Renal cortex interstitium (tissue), 11 donors: ENCODE measurements around the gene ZNF407. TPM values are rescaled to one million over a fixed set of nuclear protein-coding genes. Genes with fewer than 3 reads are reported as not detected.
A peak's percentile ranks its signal among the peaks of the same experiment; 100 is the strongest.

Experiments used
- DNase-seq, 11 donors: peaks; one replicate each; pipeline ENCODE4 v3.0.0-alpha.2; 2013; ENCODE audit warnings: low read depth in 9 of 11, low spot score in 4 of 11; ENCODE audit errors: extremely low read depth in 1 of 11
- polyA plus RNA-seq, 3 donors: library from polyadenylated mRNA; unstranded; fragments of 120-200 nt; gene quantifications; one replicate each; pipeline ENCODE4 v1.2.1, GENCODE V29; 2013; ENCODE audit not compliant: insufficient read length in 3 of 3

Gene ZNF407
- polyA plus RNA-seq, 3 donors = 10.0 to 10.1 (median 10.1) TPM

DNA sequence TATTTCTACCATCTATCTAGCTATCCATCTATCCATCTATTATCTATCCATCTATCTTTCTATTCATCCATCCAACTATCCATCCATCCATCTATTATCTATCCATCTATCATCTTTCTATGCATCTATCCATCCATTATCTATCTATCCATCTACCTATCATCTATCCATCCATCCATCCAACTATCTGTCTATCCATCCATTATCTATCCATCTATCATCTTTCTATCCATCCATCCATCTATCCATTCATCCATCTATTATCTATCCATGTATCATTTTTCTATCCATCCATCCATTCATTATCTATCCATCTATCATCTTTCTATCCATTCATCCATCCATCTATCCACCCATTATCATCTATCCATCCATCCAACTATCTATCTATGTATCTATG, 24.6 kb upstream of the ZNF407 start:
- no peak for DNase-seq

DNA sequence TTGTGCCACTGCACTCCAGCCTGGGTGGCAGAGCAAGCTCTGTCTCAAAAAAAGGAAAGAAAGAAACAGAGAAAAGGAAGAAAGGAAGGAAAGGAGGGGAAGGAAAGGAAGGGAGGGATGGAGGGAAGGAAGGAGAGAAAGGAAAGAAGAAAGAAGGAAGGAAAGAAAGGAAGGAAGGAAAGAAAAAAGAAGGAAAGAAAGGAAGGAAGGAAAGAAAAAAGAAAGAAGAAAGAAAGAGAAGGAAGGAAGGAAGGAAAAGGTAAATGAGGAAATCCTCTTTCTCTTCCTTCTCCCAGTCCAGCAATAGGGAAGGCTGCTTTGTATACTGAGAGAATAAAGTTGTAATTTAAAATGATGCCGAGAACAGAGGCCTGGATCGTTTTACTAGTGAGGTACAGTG, 22.8 kb upstream of the ZNF407 start:
- no peak for DNase-seq

DNA sequence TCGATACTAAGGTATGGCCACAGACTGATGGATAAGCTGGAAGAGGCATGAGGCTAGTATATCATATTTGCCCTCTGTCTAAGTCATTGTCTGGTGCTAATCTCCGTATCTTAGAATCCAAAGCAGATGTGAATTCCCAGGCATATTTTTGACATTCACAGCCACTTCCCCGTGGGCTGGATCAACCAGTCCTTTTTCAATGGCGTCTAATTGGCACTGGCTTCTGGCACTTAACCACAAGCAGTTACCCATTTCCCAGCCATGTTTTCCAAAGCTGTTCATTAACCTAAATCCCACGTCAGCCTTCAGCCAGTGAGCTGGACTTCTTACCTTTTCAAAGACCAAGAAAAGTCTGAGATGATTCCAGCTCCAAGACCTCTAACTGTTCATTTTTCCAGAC, 20.7 kb upstream of the ZNF407 start:
- DNase-seq = no peak

DNA sequence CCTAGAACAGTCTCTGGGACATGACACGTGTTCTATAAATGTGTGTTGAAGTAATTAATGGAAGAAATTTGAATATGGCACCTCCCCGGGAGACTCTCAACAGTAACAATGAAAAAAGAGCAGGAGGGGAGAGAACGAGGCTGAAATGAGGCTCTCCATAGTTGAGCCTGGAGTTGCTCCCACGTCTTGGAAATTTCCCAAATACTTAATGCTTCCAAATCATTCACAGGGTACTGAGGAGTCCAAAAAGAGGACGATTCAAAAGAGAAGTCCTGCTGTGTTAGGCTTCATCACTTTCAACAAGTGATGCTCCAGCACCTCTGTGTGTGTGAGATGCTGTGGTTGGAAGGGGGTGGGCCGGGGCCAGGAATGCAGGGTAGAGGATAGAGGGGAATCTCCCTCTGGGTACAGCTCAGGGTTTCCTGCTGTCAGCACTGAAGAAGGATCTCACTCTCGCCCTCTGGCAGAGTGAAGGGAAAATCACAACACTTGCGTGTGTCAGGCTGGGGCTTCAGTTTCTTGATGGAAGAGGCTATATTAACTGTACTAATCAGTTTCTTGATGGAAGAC, 18.1 kb upstream of the ZNF407 start:
- no peak for DNase-seq

DNA sequence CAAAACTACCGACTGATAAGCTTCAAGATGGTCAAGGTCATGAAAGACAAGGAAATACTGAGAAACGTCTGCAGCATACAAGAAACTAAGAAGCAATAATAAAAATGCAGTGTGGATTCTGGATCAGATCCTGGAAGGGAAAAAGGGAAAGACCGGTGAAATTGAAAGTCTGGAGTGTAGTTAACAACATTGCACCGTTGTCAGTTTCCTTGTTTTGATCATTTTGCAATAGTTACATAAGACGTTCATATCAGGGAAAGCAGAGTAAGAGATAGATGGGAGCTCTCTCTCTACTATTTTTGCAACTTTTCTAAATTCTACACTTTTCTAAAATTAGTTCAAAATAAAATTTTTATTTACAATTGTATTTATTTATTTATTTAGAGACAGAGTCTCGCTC, 15.0 kb upstream of the ZNF407 start:
- DNase-seq = no peak

DNA sequence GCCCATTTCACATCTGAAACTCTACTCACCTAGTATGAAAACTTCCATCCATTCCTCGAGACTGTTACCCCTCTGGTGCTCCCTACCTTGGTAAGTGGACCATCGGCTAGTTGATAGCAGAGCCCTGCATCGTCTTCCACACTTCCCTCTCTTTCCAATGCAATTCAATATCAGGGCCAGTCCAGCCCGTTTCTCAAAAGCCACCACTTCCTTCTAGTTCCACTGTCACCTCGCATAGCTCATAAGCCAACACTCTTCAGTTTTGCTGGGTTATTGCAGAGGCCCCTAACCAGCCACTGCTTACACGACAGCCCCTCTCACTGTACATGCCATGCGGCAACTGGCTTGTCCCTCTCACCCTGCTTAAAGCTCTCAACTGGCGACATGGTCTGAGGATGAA, 10.2 kb upstream of the ZNF407 start:
- DNase-seq = no peak

DNA sequence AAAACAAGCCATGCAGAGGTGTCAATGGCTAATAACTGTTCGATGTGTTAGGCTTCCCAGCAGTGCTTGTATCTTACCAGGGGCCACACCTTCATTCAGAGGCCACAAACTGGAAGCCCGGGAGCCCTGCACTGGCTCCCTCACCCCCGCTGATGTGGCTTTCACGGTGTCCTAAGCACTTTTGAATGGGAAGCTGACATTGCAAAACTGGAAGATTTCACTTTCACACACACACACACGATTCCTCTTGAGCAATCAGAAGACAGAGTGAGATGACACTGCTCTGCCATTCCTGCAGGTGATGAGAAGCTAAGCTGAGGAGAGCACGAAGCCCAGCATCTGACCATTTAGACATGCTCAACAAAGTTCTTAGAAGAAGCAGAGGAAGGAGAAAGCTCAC, 8.6 kb upstream of the ZNF407 start:
- no peak for DNase-seq

DNA sequence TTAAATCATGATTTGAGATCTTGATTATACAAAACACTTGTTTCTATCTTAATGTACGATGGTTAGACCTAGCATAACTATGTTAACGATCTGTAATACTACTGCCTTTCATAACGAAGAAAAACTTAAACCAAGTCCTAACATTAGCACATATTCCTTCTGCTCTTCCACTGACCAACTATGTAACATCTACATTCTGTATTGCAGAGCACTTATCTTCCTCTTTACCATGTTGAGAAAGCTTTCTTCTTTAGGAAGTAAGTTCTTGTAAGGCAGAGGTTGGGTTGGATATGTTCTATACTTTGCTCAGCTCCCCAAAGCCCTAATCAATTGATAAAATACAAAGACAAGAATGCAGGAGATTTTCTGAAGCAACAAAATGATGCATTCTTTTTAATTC, 7.9 kb upstream of the ZNF407 start:
- DNase-seq = no peak

DNA sequence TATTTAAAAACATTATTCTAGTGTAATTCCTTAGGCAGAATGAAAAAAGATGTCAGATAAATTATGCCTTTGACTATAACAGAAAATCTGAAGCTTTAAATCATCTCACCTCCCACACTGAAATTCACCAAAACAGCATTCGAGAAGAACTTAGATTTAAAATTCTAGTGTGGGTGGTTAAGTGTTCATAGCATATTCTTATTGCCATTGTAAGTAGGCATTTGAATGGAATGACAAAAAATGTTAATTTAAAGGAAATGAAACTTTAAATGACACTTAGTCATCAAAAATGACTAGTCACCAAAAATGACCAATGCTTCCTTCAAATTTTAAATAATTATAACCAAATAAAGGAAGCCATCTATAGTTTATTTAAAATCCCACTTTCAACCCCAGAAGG, 7.0 kb upstream of the ZNF407 start:
- no peak for DNase-seq

DNA sequence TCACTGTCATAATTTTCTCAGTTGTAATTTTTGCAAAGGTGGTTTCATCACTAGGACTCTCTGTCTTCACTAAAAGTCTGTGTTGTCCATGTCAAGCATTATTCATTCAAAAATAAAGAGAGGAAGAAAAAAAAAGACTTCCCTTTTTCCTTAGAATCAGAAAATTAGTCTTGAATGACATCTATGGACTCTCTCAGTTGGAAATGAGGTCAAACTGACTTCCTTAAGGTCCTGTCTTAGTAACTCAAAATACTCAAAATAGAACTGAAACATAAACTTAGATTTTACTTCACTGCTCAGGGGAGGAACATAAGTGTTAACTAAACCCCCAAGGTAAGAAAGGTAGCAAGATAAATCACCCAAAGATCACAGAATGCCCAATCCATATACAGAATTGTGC, 2.2 kb upstream of the ZNF407 start:
- no peak for DNase-seq

DNA sequence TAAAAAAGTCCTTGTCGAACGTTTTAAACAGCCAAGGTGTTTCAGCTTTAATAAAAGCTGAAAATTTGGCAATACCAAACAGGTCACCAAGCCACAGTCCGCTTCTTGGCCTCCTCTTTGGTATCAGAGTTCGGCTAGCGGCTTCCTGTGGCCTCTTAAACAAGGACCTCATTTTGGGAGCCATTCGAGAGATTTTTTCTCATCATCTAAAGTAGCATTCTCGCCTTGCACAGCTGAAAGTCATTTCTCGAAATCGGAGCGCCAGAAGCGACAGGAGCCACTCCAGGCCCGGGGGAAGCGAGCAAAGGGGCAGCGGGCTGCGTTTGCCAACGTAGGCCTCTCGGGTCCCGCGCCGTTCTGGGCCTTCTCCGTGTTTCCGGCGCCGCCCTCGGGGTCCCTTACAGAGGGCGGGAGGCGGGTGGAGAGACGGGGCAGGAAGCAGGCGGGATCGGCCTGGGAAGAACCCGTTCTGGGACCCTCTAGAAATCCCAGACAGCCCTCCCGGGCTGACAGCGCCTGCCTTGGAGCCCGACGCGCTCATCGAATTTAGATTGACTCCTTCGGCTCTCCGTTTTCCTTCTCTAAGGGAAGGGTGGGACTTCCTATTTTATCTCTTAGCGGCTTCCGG, 522 bp upstream of the ZNF407 start:
- peak in 6 of 11 donors; percentile 30 to 69 (median 67) for DNase-seq

DNA sequence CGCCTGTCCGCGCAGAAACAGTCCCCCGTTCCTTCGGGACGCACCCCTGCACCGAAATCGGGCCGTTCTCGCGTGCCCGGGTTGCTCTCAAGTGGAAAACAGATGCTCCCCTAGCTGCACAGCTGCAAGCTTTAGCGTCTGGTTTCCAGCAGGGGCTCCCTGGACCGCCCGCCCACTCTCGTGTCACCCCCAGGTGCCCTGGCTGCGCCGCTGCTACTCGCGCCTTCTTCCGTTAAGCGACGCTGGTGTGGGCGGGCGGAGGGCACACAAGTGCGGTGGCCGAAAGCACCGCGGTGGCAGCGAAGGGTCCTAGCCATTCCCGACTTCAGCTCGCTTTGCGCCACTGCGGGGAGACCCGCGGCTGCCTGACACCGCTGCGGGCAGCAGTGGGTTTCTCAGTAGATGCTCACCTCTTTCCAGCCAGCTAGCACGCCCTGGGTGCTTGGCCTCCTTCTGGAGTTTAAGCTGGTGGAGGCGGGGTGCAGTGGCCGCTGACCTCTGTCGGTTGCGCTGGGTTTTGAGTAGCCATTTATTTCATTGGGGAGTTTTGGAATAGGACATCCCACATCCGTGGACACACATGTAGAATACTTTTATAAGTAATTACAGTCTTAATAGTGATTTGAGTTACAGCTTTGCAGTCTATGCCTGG, 806 bp downstream of the ZNF407 start:
- peak in 9 of 11 donors; percentile 36 to 63 (median 50) for DNase-seq

DNA sequence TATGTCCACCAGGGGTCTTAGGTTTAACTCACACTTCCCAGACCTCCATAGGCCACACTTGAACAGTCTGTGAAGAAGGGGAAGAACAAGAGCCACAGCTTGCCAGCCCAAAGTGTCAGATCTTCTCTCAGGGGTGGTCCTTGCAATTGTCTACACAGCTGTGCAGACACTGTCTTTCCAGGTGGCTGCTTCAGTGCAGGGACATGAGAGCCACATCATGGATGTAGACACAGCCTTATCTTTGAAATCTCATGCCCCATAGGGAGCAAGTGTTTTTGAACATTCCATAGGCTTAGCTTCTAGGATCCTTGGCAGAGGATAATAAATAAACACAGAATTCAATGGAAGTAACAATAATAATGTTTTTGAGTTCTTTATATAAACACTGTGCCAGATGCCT, 6.7 kb downstream of the ZNF407 start:
- no peak for DNase-seq

DNA sequence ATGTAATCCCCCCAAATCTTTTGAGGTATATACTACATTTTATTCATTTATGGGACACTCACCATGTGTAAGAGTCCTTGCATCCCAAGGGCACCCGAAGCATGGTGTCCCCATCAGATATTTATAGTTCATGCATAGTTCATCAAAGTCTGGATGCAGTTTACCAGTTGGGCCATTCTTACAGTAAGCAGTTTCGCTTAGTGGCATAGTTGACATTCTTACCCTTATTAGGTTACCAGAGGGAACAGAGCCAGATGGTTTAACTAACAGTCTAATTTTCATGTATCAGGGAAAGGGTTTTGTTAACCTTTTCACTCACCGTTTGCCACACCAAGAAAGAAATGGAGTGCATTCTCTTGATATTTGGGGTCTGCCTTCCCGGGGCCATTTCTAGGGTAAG, 7.1 kb downstream of the ZNF407 start:
- no peak for DNase-seq

DNA sequence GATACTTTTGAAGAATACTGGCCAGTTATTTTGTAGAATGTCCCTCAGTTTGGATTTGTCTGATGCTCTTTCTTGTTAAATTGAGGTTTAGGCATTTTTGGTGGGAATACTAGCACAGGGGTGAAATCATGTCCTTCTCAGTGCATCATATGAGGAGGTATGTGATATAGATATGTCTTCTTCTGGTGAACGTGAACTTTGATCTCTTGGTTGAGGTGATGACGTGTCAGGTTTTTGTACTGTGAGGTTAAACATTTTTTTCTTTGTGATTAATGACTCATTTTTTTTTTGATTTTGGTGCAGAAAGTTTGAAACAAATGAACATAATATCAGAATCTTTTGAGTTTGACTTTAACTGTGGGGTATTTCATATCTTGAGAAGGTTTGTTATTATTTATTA, 11.0 kb downstream of the ZNF407 start:
- DNase-seq = no peak

DNA sequence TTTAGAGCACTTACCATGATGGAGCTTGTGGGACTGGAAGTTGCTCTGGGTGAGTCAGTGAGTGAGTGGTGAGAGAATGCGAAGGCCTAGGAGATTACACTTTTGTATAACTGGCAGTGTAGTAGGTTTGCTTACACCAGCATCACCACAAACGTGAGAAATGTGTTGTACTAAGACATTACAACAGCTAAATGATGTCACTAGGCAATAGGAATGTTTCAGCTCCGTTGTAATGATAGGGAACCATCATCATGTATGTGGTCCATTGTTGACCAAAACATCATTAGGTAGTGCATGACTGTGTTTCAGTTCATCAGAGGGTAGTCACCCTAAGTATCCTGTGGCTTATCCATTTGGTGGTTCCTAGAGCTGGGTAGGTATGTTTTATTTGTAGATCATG, 11.9 kb downstream of the ZNF407 start:
- no peak for DNase-seq

DNA sequence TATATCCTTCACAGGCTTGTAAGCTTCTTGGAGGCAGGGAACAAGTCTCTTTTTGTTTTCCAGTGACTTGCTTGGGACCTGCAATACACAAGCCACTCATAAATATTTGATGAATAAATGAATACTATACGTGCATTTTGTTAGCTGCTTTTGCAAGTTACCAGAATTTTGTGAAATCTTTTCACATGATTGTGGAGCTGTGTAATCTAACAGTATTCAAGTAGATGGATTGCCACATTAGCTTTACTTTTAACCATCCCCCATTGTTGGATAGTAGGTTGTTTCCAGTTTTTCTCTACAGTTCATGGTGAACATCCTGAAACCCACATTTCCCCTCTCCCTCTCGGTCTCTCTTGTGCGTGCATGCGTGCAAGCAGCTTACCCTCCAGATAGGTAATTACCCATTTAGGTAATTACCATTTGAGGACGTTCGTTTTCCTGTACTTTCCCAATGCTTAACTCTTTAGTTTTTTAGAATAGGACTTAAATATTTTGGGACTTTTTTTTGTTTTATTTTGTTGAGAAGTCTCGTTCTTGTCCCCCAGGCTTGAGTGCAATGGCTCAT, 12.5 kb downstream of the ZNF407 start:
- no peak for DNase-seq

DNA sequence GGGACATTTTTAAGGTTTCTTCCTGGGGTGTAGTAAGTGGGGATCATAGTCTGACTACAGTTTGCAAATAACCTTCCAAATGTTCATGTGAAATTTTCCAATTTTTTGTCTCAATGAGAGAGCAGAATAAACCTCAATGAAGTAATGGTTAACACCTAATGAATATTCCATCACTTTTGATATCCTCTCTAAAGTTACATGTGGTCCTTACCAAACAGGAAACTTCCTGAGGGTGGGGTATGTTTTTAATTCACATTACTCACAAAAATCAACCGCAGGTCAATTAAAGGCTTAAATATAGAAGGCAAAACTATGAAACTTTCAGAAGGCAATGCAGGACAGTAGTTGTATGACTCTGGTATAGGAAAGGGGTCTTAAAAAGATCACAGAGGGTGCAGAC, 13.2 kb downstream of the ZNF407 start:
- no peak for DNase-seq

DNA sequence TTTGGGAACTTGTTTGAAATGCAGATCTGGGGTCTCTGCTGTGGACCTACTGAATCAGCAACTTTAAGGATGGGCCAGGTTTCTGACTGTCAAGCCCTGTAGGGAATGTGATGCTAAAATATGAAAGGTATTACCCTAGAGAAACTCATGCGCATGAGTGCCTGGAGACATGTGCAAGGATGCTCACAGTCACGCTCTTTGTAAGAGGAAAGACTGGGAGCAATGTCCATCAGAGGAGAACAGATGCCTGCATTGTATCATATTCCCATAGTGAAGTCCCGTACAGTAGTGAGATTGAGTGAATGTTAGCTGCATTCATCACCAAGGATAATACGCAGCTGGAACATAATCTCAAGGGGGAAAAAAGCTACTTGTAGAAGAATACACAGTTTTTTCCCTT, 14.1 kb downstream of the ZNF407 start:
- no peak for DNase-seq

DNA sequence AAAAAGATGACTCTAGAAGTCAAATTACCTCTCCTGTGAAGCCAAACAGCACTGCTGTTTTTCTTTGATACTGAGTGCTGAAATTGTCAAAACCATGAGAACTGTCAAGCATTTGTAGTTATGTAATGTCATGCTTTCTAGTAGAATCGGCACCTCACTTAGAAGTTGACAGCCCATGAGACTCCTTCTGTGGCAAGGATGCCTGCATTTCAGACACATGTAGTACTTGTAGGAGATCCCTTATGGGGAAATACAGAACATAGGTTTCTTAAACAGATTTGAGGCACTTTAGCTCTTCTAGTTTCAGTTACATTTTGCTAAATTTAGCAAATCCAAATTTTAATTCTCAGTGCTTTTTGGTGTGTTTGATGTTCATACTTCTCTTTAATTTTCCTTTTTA, 15.7 kb downstream of the ZNF407 start:
- no peak for DNase-seq

DNA sequence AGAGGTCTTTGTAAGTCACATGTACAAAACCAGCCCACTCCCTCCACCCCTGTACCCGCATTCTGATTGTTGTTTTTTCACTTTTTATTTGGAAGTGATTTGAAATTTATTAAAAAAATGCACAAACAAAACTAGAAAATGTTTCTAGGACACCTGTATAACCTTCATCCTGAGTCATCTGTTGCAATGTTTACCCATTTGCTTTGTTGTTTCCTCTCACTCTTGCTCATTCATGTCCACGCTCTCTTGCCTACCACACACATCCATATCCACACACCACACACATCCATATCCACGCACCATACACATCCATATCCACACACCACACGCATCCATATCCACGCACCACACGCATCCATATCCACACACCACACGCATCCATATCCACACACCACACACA, 18.8 kb downstream of the ZNF407 start:
- no peak for DNase-seq
